Measurements from ENCODE around the gene AMDHD1. TPM values are rescaled to one million over a fixed set of nuclear protein-coding genes. Genes with fewer than 3 reads are reported as not detected.

The AMDHD1 gene
- polyA plus RNA-seq, 3 donors from 2014 or later = 2.1 to 2.4 TPM; not detected in 1

DNA sequence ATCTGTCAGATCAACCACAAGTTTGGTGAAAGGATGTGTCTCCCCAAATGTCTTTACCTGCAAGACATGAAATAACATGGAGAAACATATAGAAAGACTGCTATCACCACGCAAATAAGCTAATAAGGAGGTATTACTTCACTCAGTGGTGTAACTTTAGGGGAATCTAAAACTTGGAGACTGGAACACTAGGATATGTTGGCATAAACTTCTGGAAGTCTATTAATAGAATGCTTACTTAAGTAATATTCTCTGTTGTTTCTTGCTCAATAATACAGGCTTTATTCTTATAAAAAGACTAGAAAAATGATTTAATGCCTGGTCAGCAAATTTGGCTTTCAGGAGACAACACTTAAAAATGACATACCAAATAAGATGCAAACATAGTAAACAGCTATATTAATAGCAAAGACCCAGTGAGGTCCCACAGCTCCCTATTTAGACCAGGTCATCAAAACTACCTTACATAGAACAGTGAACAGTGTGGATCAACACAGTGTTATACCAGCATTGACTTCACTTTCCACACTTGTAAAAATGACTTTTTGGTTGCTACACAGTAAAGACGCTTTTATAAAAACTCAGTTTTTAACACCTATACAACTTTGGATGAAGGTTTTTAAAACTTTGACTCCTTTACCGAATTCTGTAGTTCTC lies 71.9 kb downstream of the AMDHD1 start:
- Mint-ChIP-seq H3K4me3 (no peak overlapping the region), H3K4me1 (no peaks in the 10 kb centered on the region), H3K27me3 (ENCODE audit: low read depth in 3 of 3) (peaks cover 0 to 3% (median 0%) of the 10 kb centered on the region in 3 donors), H3K9me3 (no peaks in the 10 kb centered on the region), H3K36me3 (peaks cover 34 to 59% (median 47%) of the 10 kb centered on the region in 3 donors), H3K27ac (no peak overlapping the region)
- no peak for DNase-seq

DNA sequence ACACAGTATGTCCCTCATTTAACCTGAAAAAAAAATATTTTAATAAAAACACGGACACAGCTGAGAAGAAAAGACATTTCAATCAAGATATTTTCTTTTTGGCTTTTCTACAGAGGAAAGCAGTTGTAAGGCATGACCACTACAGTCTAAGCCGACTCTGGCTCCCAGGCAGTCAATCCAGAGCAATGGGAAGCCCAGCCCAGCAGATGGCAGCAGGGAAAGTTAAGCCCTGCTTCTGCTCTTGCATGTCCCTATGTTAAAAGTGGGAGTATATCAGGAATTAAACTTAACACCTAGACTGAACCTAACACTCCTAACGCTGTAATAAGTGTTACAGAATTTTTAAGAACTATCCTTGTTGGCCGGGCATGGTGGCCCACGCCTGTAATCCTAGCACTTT lies 72.5 kb downstream of the AMDHD1 start:
- Mint-ChIP-seq H3K27ac (peak overlapping the region in 1 of 6 donors; percentile 11), H3K9me3 (no peaks in the 10 kb centered on the region), H3K4me3 (no peak overlapping the region), H3K27me3 (ENCODE audit: low read depth in 3 of 3) (peaks cover 0 to 3% (median 0%) of the 10 kb centered on the region in 3 donors), H3K36me3 (peaks cover 28 to 57% (median 45%) of the 10 kb centered on the region in 3 donors), H3K4me1 (no peaks in the 10 kb centered on the region)
- DNase-seq = no peak

Other genes with a start within 250 kb of the AMDHD1 start
- not detected for gene NTN4, start 152.6 kb upstream of the AMDHD1 start, polyA plus RNA-seq
- 10 to 100 TPM; 29.5 to 46.1 (median 39.1) TPM for gene SNRPF, start 84.4 kb upstream of the AMDHD1 start, polyA plus RNA-seq
- under 1 TPM in 1 of 3 donors, not detected in 2; 0.07 TPM for gene CCDC38, start 717 bp upstream of the AMDHD1 start, polyA plus RNA-seq
- under 1 TPM in 2 of 3 donors, not detected in 1; 0.21 to 0.34 TPM for gene HAL, start 53.0 kb downstream of the AMDHD1 start, polyA plus RNA-seq
- 10 to 100 TPM; 65.9 to 78.1 (median 67.2) TPM for gene LTA4H, start 92.3 kb downstream of the AMDHD1 start, polyA plus RNA-seq

All from immature natural killer cell (primary cell).